DND-41 (cell line): ENCODE data around the gene CD82.

Experiments used
- ATAC-seq: fragments of 200-7000 bp; cut with Tn5 transposase; 3 replicates; pipeline ENCODE4 v1.9.1; 2021; ENCODE audit warnings: low read depth; ENCODE audit not compliant: insufficient read depth
- DNase-seq: peaks from one replicate; pipeline ENCODE4 v3.0.0-alpha.2; 2020
- H2AFZ ChIP-seq: 2 replicates; pipeline ENCODE4 v1.6.0; 2012; ENCODE audit warnings: low read depth, low read length
- H3K27ac ChIP-seq: 2 replicates; pipeline ENCODE4 v1.5.1; 2012; ENCODE audit warnings: low read length, inconsistent platforms
- H3K27me3 ChIP-seq: fragments of 200-600 bp; sonication (generic); 2 replicates; pipeline ENCODE4 v1.6.0; 2012; ENCODE audit warnings: low read length, mild to moderate bottlenecking, inconsistent platforms; ENCODE audit not compliant: insufficient read depth, poor library complexity
- H3K36me3 ChIP-seq: 2 replicates; pipeline ENCODE4 v1.5.1; 2012; ENCODE audit warnings: low read length, inconsistent platforms; ENCODE audit not compliant: insufficient read depth
- H3K4me1 ChIP-seq: 2 replicates; pipeline ENCODE4 v1.5.1; 2012; ENCODE audit warnings: mild to moderate bottlenecking, low read length; ENCODE audit not compliant: insufficient read depth
- H3K4me2 ChIP-seq: 2 replicates; pipeline ENCODE4 v1.6.0; 2012; ENCODE audit warnings: mild to moderate bottlenecking, moderate library complexity, low read length, inconsistent platforms; ENCODE audit not compliant: insufficient read depth
- H3K4me3 ChIP-seq, 2 experiments: fragments of 200-600 bp in 1 of 2; shearing (Covaris generic) in 1 of 2; 2 replicates each; pipeline ENCODE4 v1.5.1; 2012 to 2016; ENCODE audit warnings: inconsistent platforms in 2 of 2, low read length in 2 of 2, mild to moderate bottlenecking in 2 of 2, low read depth in 1 of 2, moderate library complexity in 1 of 2
- H3K79me2 ChIP-seq: 2 replicates; pipeline ENCODE4 v1.6.0; 2012; ENCODE audit warnings: low read length, inconsistent platforms; ENCODE audit not compliant: insufficient read depth
- H3K9ac ChIP-seq: 2 replicates; pipeline ENCODE4 v1.6.0; 2012; ENCODE audit warnings: low read depth, mild to moderate bottlenecking, inconsistent platforms, low read length, moderate library complexity
- H3K9me3 ChIP-seq: 2 replicates; pipeline ENCODE4 v1.5.1; 2012; ENCODE audit warnings: low read length, moderate library complexity, mild to moderate bottlenecking, inconsistent platforms; ENCODE audit not compliant: insufficient read depth, severe bottlenecking
- H4K20me1 ChIP-seq: 2 replicates; pipeline ENCODE4 v1.6.0; 2012; ENCODE audit warnings: low read length; ENCODE audit not compliant: insufficient read depth
- CTCF ChIP-seq: IDR thresholded peaks from 2 replicates; pipeline ENCODE4 v1.5.1; 2012; ENCODE audit warnings: borderline replicate concordance, low read length, moderate library complexity, mild to moderate bottlenecking; ENCODE audit not compliant: poor library complexity, severe bottlenecking; ENCODE audit errors: extremely low read depth
- EZH2 ChIP-seq: IDR thresholded peaks from 3 replicates; pipeline ENCODE4 v1.6.1; 2012; ENCODE audit warnings: borderline replicate concordance, low read depth, mild to moderate bottlenecking, moderate library complexity, low read length, inconsistent platforms; ENCODE audit not compliant: severe bottlenecking

Gene CD82

GRCh38 chr11:44580701-44581100, 15.2 kb downstream of the CD82 start:
- Histone ChIP-seq H4K20me1 (peaks cover 74% of the 10 kb centered on the region), H3K27me3 (no peaks in the 10 kb centered on the region), H3K4me3 (no peak overlapping the region), H3K4me1 (peaks cover 31% of the 10 kb centered on the region), H3K4me2 (no peak overlapping the region), H3K9me3 (no peaks in the 10 kb centered on the region), H3K9ac (no peak overlapping the region), H2AFZ (no peak overlapping the region), H3K36me3 (peaks cover 78% of the 10 kb centered on the region), H3K27ac (peak overlapping the region; percentile 32; the same call in 1 of the 2 replicates), H3K79me2 (peaks cover 99% of the 10 kb centered on the region)
- no peak for ATAC-seq
- TF ChIP-seq EZH2 (no peak), CTCF (no peak)
- DNase-seq = no peak

DNA sequence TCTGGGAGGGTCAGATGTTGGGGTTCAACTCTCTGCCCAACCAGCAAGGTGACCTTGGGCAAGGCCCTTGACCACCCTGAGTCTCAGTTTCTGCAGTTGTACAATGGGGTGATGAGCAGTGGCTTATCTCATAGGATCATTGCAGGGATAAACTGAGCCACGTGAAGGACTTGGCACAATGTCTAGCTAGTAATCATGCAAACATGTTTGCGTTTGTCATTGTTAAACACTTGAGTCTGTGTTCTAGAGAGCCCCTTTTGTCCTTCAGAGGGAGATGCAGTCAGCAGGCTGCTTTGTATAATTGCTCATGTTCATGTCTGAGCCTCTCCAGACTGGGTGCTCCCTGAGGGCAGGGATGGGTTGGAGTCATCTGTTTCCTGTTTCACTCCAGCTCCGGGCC, 15.8 kb downstream of the CD82 start:
- peaks cover 80% of the 10 kb centered on the region for H4K20me1 ChIP-seq
- H3K9me3 ChIP-seq = no peaks in the 10 kb centered on the region

GRCh38 chr11:44582641-44583352, 17.3 kb downstream of the CD82 start:
- H3K4me1 ChIP-seq = peaks cover 10% of the 10 kb centered on the region
- no peak overlapping the region for H3K4me3 ChIP-seq
- peaks cover 82% of the 10 kb centered on the region for H4K20me1 ChIP-seq
- H3K9me3 ChIP-seq = no peaks in the 10 kb centered on the region
- peak overlapping the region; percentile 24; the same call in 1 of the 2 replicates for H3K27ac ChIP-seq
- H2AFZ ChIP-seq = no peak overlapping the region
- TF ChIP-seq CTCF = no peak
- TF ChIP-seq EZH2 = no peak
- no peak for ATAC-seq
- DNase-seq = no peak
- H3K9ac ChIP-seq = no peak overlapping the region
- peaks cover 89% of the 10 kb centered on the region for H3K79me2 ChIP-seq
- no peaks in the 10 kb centered on the region for H3K27me3 ChIP-seq
- no peak overlapping the region for H3K4me2 ChIP-seq
- peaks cover 78% of the 10 kb centered on the region for H3K36me3 ChIP-seq

More for the DNA sequence above, 15.8 kb downstream of the CD82 start:
- Histone ChIP-seq H3K9ac (no peak overlapping the region), H2AFZ (no peak overlapping the region), H3K4me3 (no peak overlapping the region), H3K27me3 (no peaks in the 10 kb centered on the region), H3K4me1 (peaks cover 25% of the 10 kb centered on the region), H3K27ac (peak overlapping the region; percentile 32; the same call in 1 of the 2 replicates), H3K36me3 (peaks cover 78% of the 10 kb centered on the region), H3K79me2 (peaks cover 99% of the 10 kb centered on the region), H3K4me2 (no peak overlapping the region)
- ATAC-seq (no peak), DNase-seq (no peak)
- TF ChIP-seq EZH2 (no peak), CTCF (no peak)
